Fibroblast of lung (primary cell): Measurements from ENCODE around the gene GCKR.
"Not testable (repeated sequence)": the region's sequence is repeated elsewhere in the genome, so short reads cannot be mapped to it uniquely, and the experiment has no call there.

Experiments
- CTCF ChIP-seq, 2 donors: IDR thresholded peaks in 1 of 2; conservative IDR thresholded peaks in 1 of 2; 1 replicate in 1 of 2; 2 replicates in 1 of 2; pipeline ENCODE4 v1.5.1; 2011 to 2012; ENCODE audit warnings: low read length in 2 of 2, control low read depth in 1 of 2, inconsistent platforms in 1 of 2, low read depth in 1 of 2, mild to moderate bottlenecking in 1 of 2
- EZH2 ChIP-seq: IDR thresholded peaks from 2 replicates; pipeline ENCODE4 v1.5.1; 2012; ENCODE audit warnings: low read length, control low read depth, mild to moderate bottlenecking; ENCODE audit errors: missing control alignments

- TF ChIP-seq EZH2; CTCF (conservative IDR thresholded peaks at IDR 0.05 in 1 of 2, IDR thresholded peaks at IDR 0.05 in 1 of 2; ENCODE audit: low read depth in 1 of 2, low read length in 2 of 2): not testable (repeated sequence)
Observed at GRCh38 chr2:27554451-27554850, 57.8 kb downstream of the GCKR start.
